ENCODE measurements around the gene KCNIP1. TPM values are rescaled to one million over a fixed set of nuclear protein-coding genes. Genes with fewer than 3 reads are reported as not detected.

The KCNIP1 gene
- total RNA-seq, 2 donors from 2014 or later = not detected

- no peaks in the 10 kb centered on the region for H3K36me3 ChIP-seq (ENCODE audit: control insufficient read depth, insufficient read depth, low read length)
- peaks cover 8% of the 10 kb centered on the region for H3K9me3 Mint-ChIP-seq
- no peak overlapping the region for H3K27ac Mint-ChIP-seq
- no peak for TF ChIP-seq CTCF (conservative IDR thresholded peaks at IDR 0.05)
- no peak overlapping the region for H3K9ac ChIP-seq (ENCODE audit: extremely low read depth, low read length, poor library complexity, severe bottlenecking)
- H3K27me3 ChIP-seq (ENCODE audit: control insufficient read depth, insufficient read depth, low read length, poor library complexity, severe bottlenecking) = peaks cover 36% of the 10 kb centered on the region
- no peak for DNase-seq
- peaks cover 7% of the 10 kb centered on the region for H3K27me3 Mint-ChIP-seq (ENCODE audit: insufficient read depth)
- H3K27ac ChIP-seq (ENCODE audit: low read depth, low read length) = no peak overlapping the region
- no peaks in the 10 kb centered on the region for H3K9me3 ChIP-seq (ENCODE audit: control insufficient read depth, low read length)
- no peaks in the 10 kb centered on the region for H3K4me1 Mint-ChIP-seq
- WGBS, 2 experiments (ENCODE audit: insufficient coverage in 1 of 2, insufficient read length in 1 of 2) = 95% methylated on average over 3 of the region's 3 CpGs; no CpG with 5 or more reads in 1 of the 2 experiments
- H3K4me3 Mint-ChIP-seq = no peak overlapping the region
- H3K36me3 Mint-ChIP-seq (ENCODE audit: low read depth) = no peaks in the 10 kb centered on the region
- H3K4me1 ChIP-seq (ENCODE audit: control insufficient read depth, insufficient read depth, low read length) = no peaks in the 10 kb centered on the region
- no peak overlapping the region for H3K4me3 ChIP-seq (ENCODE audit: low read length)
These were observed 37.3 kb upstream of the KCNIP1 start for GRCh38 chr5:170466553-170466952.

- H3K36me3 Mint-ChIP-seq (ENCODE audit: low read depth) = no peaks in the 10 kb centered on the region
- peaks cover 36% of the 10 kb centered on the region for H3K27me3 ChIP-seq (ENCODE audit: control insufficient read depth, insufficient read depth, low read length, poor library complexity, severe bottlenecking)
- no peak overlapping the region for H3K9ac ChIP-seq (ENCODE audit: extremely low read depth, low read length, poor library complexity, severe bottlenecking)
- H3K9me3 Mint-ChIP-seq = peaks cover 3% of the 10 kb centered on the region
- H3K27ac ChIP-seq (ENCODE audit: low read depth, low read length) = no peak overlapping the region
- no peaks in the 10 kb centered on the region for H3K9me3 ChIP-seq (ENCODE audit: control insufficient read depth, low read length)
- H3K36me3 ChIP-seq (ENCODE audit: control insufficient read depth, insufficient read depth, low read length) = no peaks in the 10 kb centered on the region
- no peak for TF ChIP-seq CTCF (conservative IDR thresholded peaks at IDR 0.05)
- H3K27me3 Mint-ChIP-seq (ENCODE audit: insufficient read depth) = peaks cover 3% of the 10 kb centered on the region
- WGBS, 2 experiments (ENCODE audit: insufficient coverage in 1 of 2, insufficient read length in 1 of 2) = 81 to 85% methylated on average over 8 to 13 of the region's 13 CpGs
- H3K4me3 ChIP-seq (ENCODE audit: low read length) = no peak overlapping the region
- H3K4me3 Mint-ChIP-seq = no peak overlapping the region
- no peaks in the 10 kb centered on the region for H3K4me1 ChIP-seq (ENCODE audit: control insufficient read depth, insufficient read depth, low read length)
- no peaks in the 10 kb centered on the region for H3K4me1 Mint-ChIP-seq
- DNase-seq = no peak
- no peak overlapping the region for H3K27ac Mint-ChIP-seq
These were observed 36.7 kb upstream of the KCNIP1 start for GRCh38 chr5:170466988-170467707.

GRCh38 chr5:170468633-170469285 lies 35.1 kb upstream of the KCNIP1 start:
- Mint-ChIP-seq H3K4me3 (no peak overlapping the region), H3K4me1 (no peaks in the 10 kb centered on the region), H3K36me3 (ENCODE audit: low read depth) (no peaks in the 10 kb centered on the region), H3K27me3 (ENCODE audit: insufficient read depth) (peaks cover 3% of the 10 kb centered on the region), H3K27ac (no peak overlapping the region), H3K9me3 (no peaks in the 10 kb centered on the region)
- DNase-seq = no peak
- Histone ChIP-seq H3K9ac (ENCODE audit: extremely low read depth, low read length, poor library complexity, severe bottlenecking) (no peak overlapping the region), H3K27me3 (ENCODE audit: control insufficient read depth, insufficient read depth, low read length, poor library complexity, severe bottlenecking) (peaks cover 36% of the 10 kb centered on the region), H3K9me3 (ENCODE audit: control insufficient read depth, low read length) (no peaks in the 10 kb centered on the region), H3K4me1 (ENCODE audit: control insufficient read depth, insufficient read depth, low read length) (no peaks in the 10 kb centered on the region), H3K36me3 (ENCODE audit: control insufficient read depth, insufficient read depth, low read length) (no peaks in the 10 kb centered on the region), H3K4me3 (ENCODE audit: low read length) (no peak overlapping the region), H3K27ac (ENCODE audit: low read depth, low read length) (no peak overlapping the region)
- WGBS, 2 experiments (ENCODE audit: insufficient coverage in 1 of 2, insufficient read length in 1 of 2) = 87 to 100% methylated on average over 2 to 7 of the region's 7 CpGs
- no peak for TF ChIP-seq CTCF (conservative IDR thresholded peaks at IDR 0.05)
